ENCODE results near the gene CDADC1.

CDADC1 gene

DNA sequence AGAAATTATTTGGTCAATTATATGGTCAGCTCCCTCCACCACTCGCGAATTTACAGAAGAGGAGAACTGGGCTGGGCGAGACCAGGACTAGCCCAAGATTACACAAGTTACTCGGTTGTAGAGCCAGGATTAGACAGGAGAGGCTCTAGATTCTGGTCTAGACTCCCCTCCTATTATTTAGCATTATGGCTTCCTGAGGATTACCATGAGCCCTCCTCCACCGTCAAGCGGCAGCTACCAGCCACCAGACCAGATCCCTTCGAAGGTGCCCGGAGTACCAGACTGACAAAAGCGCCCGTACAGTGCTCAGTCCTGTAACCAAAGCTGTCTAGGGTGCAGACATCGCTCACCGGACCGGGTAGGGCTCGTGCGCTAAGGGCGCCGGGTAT, 28.1 kb upstream of the CDADC1 start:
- Histone ChIP-seq H3K27me3 (ENCODE audit: control insufficient read depth, insufficient read depth, low read length) (peaks cover 76% of the 10 kb centered on the region), H3K9me3 (replicated peaks; ENCODE audit: low read length) (no peaks in the 10 kb centered on the region), H3K4me3 (ENCODE audit: low read length) (peak overlapping the region; percentile 62), H3K4me1 (ENCODE audit: control insufficient read depth, insufficient read depth, low read length) (peaks cover 10% of the 10 kb centered on the region), H3K36me3 (ENCODE audit: insufficient read depth, low read length) (no peaks in the 10 kb centered on the region), H3K4me2 (ENCODE audit: low read length) (peak overlapping the region; percentile 72), H3K9ac (ENCODE audit: low read depth, low read length) (no peak overlapping the region)

DNA sequence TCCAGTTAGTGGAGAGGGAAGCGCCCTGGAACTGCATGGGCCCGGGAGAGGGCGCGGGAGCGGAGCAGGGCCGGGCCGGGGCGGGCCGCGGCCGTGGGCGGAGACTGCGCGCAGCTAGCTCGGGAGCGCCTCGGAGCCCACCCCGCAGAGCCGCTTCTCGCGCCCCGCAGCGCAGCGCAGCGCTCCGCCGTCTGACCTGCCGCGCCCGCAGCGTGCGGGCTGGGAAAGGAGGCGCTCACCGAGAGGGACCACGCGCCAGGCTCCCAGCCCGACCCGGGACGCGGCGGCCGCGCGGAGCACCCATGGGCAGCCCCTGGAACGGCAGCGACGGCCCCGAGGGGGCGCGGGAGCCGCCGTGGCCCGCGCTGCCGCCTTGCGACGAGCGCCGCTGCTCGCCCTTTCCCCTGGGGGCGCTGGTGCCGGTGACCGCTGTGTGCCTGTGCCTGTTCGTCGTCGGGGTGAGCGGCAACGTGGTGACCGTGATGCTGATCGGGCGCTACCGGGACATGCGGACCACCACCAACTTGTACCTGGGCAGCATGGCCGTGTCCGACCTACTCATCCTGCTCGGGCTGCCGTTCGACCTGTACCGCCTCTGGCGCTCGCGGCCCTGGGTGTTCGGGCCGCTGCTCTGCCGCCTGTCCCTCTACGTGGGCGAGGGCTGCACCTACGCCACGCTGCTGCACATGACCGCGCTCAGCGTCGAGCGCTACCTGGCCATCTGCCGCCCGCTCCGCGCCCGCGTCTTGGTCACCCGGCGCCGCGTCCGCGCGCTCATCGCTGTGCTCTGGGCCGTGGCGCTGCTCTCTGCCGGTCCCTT, 27.5 kb upstream of the CDADC1 start, which contains the start of gene MLNR:
Gene MLNR, plus strand, starts transcription at position 303 of the 820 bp plus-strand sequence. Its CDS starts 0 bp downstream, at position 303.
- Histone ChIP-seq H3K36me3 (ENCODE audit: insufficient read depth, low read length) (no peaks in the 10 kb centered on the region), H3K27me3 (ENCODE audit: control insufficient read depth, insufficient read depth, low read length) (peaks cover 80% of the 10 kb centered on the region), H3K4me2 (ENCODE audit: low read length) (peak within 1 kb of the TSS; percentile 72), H3K4me1 (ENCODE audit: control insufficient read depth, insufficient read depth, low read length) (peaks cover 10% of the 10 kb centered on the region), H3K9me3 (replicated peaks; ENCODE audit: low read length) (no peaks in the 10 kb centered on the region), H3K4me3 (ENCODE audit: low read length) (peak within 1 kb of the TSS; percentile 62), H3K9ac (ENCODE audit: low read depth, low read length) (no peak within 1 kb of the TSS)

DNA sequence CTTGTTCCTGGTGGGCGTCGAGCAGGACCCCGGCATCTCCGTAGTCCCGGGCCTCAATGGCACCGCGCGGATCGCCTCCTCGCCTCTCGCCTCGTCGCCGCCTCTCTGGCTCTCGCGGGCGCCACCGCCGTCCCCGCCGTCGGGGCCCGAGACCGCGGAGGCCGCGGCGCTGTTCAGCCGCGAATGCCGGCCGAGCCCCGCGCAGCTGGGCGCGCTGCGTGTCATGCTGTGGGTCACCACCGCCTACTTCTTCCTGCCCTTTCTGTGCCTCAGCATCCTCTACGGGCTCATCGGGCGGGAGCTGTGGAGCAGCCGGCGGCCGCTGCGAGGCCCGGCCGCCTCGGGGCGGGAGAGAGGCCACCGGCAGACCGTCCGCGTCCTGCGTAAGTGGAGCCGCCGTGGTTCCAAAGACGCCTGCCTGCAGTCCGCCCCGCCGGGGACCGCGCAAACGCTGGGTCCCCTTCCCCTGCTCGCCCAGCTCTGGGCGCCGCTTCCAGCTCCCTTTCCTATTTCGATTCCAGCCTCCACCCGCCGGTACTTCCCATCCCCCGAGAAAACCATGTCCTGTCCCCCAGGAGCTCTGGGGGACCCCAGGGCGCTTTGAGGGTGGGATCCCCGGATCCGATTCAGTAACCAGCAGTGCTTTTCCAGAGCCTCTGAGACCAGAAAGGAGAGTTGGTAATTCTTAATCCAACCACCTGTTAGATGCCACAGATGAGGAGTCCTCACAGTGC, 26.7 kb upstream of the CDADC1 start:
- Histone ChIP-seq H3K4me1 (ENCODE audit: control insufficient read depth, insufficient read depth, low read length) (peaks cover 10% of the 10 kb centered on the region), H3K36me3 (ENCODE audit: insufficient read depth, low read length) (no peaks in the 10 kb centered on the region), H3K4me3 (ENCODE audit: low read length) (peak overlapping the region; percentile 62), H3K4me2 (ENCODE audit: low read length) (peak overlapping the region; percentile 72), H3K27me3 (ENCODE audit: control insufficient read depth, insufficient read depth, low read length) (peaks cover 87% of the 10 kb centered on the region), H3K9ac (ENCODE audit: low read depth, low read length) (no peak overlapping the region), H3K9me3 (replicated peaks; ENCODE audit: low read length) (no peaks in the 10 kb centered on the region)

DNA sequence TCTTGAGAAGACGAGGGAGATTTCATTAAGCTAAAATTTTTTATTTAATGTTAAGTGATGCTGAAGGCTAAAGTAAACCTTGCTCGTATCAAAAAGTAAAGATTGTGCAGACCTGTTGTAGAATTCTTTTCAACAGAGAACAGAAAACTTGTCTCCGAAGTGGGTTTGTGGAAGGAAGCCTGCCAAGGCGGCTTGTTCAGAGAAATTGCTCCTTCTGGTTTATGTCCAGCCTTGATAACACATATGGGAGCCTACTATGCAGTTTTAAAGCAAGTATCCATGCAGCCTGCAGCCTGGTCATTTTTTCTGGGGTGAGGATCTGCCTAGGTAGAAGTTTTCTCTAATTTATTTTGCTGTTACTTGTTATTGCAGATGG, 26.1 kb upstream of the CDADC1 start:
- peaks cover 87% of the 10 kb centered on the region for H3K27me3 ChIP-seq (ENCODE audit: control insufficient read depth, insufficient read depth, low read length)
- H3K4me2 ChIP-seq (ENCODE audit: low read length) = no peak overlapping the region
- no peaks in the 10 kb centered on the region for H3K36me3 ChIP-seq (ENCODE audit: insufficient read depth, low read length)
- peaks cover 10% of the 10 kb centered on the region for H3K4me1 ChIP-seq (ENCODE audit: control insufficient read depth, insufficient read depth, low read length)
- H3K9me3 ChIP-seq (replicated peaks; ENCODE audit: low read length) = no peaks in the 10 kb centered on the region
- H3K9ac ChIP-seq (ENCODE audit: low read depth, low read length) = no peak overlapping the region
- H3K4me3 ChIP-seq (ENCODE audit: low read length) = no peak overlapping the region

GRCh38 chr13:49225223-49226042, 22.3 kb upstream of the CDADC1 start:
- Histone ChIP-seq H3K4me3 (ENCODE audit: low read length) (no peak overlapping the region), H3K27me3 (ENCODE audit: control insufficient read depth, insufficient read depth, low read length) (peaks cover 51% of the 10 kb centered on the region), H3K9me3 (replicated peaks; ENCODE audit: low read length) (no peaks in the 10 kb centered on the region)

GRCh38 chr13:49226613-49227012, 21.1 kb upstream of the CDADC1 start:
- Histone ChIP-seq H3K4me2 (ENCODE audit: low read length) (no peak overlapping the region), H3K4me3 (ENCODE audit: low read length) (no peak overlapping the region), H3K9ac (ENCODE audit: low read depth, low read length) (no peak overlapping the region), H3K27me3 (ENCODE audit: control insufficient read depth, insufficient read depth, low read length) (peaks cover 39% of the 10 kb centered on the region), H3K9me3 (replicated peaks; ENCODE audit: low read length) (no peaks in the 10 kb centered on the region), H3K4me1 (ENCODE audit: control insufficient read depth, insufficient read depth, low read length) (no peaks in the 10 kb centered on the region), H3K36me3 (ENCODE audit: insufficient read depth, low read length) (no peaks in the 10 kb centered on the region)

More at GRCh38 chr13:49225223-49226042, 22.3 kb upstream of the CDADC1 start:
- Histone ChIP-seq H3K36me3 (ENCODE audit: insufficient read depth, low read length) (no peaks in the 10 kb centered on the region), H3K4me1 (ENCODE audit: control insufficient read depth, insufficient read depth, low read length) (peaks cover 2% of the 10 kb centered on the region), H3K9ac (ENCODE audit: low read depth, low read length) (no peak overlapping the region), H3K4me2 (ENCODE audit: low read length) (no peak overlapping the region)

- Histone ChIP-seq H3K4me1 (ENCODE audit: control insufficient read depth, insufficient read depth, low read length) (no peaks in the 10 kb centered on the region), H3K27me3 (ENCODE audit: control insufficient read depth, insufficient read depth, low read length) (no peaks in the 10 kb centered on the region), H3K4me2 (ENCODE audit: low read length) (no peak overlapping the region), H3K36me3 (ENCODE audit: insufficient read depth, low read length) (no peaks in the 10 kb centered on the region), H3K4me3 (ENCODE audit: low read length) (no peak overlapping the region), H3K9ac (ENCODE audit: low read depth, low read length) (no peak overlapping the region), H3K9me3 (replicated peaks; ENCODE audit: low read length) (no peaks in the 10 kb centered on the region)
Observed at GRCh38 chr13:49234741-49235140, 13.0 kb upstream of the CDADC1 start.

DNA sequence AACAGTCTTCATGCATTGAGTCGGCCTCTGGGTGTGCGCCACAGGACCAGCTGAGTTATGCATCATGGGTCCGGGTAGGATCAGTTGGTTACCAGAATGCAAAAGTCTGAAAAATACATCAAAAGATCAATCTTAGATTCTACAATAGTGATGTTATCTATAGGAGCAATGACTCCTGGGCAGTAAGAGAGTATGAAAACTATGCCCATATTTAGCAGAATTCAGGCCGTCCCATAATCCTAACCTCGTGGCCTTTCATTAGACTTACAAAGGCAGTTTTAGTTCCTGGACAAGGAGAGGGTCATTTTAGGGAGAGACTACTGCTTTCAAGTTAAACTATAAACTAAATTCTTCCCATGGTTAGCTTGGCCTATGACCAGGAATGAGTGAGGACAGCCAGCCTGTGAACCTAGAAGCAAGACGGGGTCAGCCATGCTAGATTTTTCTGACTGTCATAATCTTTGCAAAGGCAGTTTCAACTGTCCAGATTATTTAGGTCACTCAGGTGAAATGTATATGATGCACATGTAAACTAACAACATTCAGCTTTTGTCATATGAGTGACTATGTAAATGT, 11.8 kb upstream of the CDADC1 start:
- Histone ChIP-seq H3K4me1 (ENCODE audit: control insufficient read depth, insufficient read depth, low read length) (no peaks in the 10 kb centered on the region), H3K4me3 (ENCODE audit: low read length) (no peak overlapping the region), H3K4me2 (ENCODE audit: low read length) (no peak overlapping the region), H3K27me3 (ENCODE audit: control insufficient read depth, insufficient read depth, low read length) (no peaks in the 10 kb centered on the region), H3K9ac (ENCODE audit: low read depth, low read length) (no peak overlapping the region), H3K9me3 (replicated peaks; ENCODE audit: low read length) (no peaks in the 10 kb centered on the region), H3K36me3 (ENCODE audit: insufficient read depth, low read length) (no peaks in the 10 kb centered on the region)

- no peak overlapping the region for H3K9ac ChIP-seq (ENCODE audit: low read depth, low read length)
Observed at GRCh38 chr13:49238621-49239020, 9.1 kb upstream of the CDADC1 start.

DNA sequence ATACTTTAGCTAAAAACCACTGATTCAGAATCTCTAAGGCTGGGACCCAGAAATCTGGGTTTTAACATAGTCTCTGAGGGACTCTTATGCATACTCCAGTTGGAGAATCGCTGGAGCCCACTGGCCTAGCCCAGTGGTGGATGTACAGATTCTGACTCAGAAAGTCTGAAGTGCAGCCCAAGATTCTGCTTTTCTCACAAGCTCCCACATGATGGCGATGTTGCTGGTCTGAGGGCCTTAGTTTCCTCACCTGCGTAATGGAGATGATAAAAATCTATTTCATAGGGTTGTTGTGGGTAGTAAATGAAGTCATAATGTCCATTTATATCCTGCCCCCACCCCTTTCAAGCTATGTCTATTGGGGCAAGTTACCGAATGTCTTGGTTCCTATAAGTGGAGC, 7.7 kb upstream of the CDADC1 start:
- no peaks in the 10 kb centered on the region for H3K4me1 ChIP-seq (ENCODE audit: control insufficient read depth, insufficient read depth, low read length)
- H3K27me3 ChIP-seq (ENCODE audit: control insufficient read depth, insufficient read depth, low read length) = peaks cover 6% of the 10 kb centered on the region
- H3K36me3 ChIP-seq (ENCODE audit: insufficient read depth, low read length) = no peaks in the 10 kb centered on the region
- H3K9me3 ChIP-seq (replicated peaks; ENCODE audit: low read length) = no peaks in the 10 kb centered on the region
- no peak overlapping the region for H3K9ac ChIP-seq (ENCODE audit: low read depth, low read length)
- H3K4me2 ChIP-seq (ENCODE audit: low read length) = no peak overlapping the region
- H3K4me3 ChIP-seq (ENCODE audit: low read length) = no peak overlapping the region

More at GRCh38 chr13:49238621-49239020, 9.1 kb upstream of the CDADC1 start:
- Histone ChIP-seq H3K9me3 (replicated peaks; ENCODE audit: low read length) (no peaks in the 10 kb centered on the region), H3K36me3 (ENCODE audit: insufficient read depth, low read length) (no peaks in the 10 kb centered on the region), H3K27me3 (ENCODE audit: control insufficient read depth, insufficient read depth, low read length) (no peaks in the 10 kb centered on the region), H3K4me1 (ENCODE audit: control insufficient read depth, insufficient read depth, low read length) (no peaks in the 10 kb centered on the region), H3K4me2 (ENCODE audit: low read length) (no peak overlapping the region), H3K4me3 (ENCODE audit: low read length) (no peak overlapping the region)

DNA sequence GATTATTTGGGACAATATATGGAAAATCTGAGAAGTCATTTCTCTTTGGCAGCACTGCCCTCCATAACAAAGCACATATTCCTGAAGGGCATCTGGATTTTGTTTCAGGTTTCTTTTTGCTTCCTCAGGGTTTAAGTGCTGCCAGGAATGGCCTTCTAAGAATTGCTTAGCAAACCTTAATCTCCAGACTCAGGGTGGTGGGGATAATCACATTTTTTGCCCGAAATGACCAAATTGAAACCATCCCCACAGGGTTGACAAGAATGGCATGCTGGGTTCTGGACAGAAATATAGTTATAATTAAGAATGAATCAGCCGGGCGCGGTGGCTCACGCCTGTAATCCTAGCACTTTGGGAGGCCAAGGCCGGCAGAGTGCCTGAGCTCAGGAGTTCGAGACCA, 6.4 kb upstream of the CDADC1 start:
- H3K36me3 ChIP-seq (ENCODE audit: insufficient read depth, low read length) = no peaks in the 10 kb centered on the region
- H3K4me2 ChIP-seq (ENCODE audit: low read length) = no peak overlapping the region
- no peak overlapping the region for H3K9ac ChIP-seq (ENCODE audit: low read depth, low read length)
- H3K4me1 ChIP-seq (ENCODE audit: control insufficient read depth, insufficient read depth, low read length) = no peaks in the 10 kb centered on the region
- no peaks in the 10 kb centered on the region for H3K9me3 ChIP-seq (replicated peaks; ENCODE audit: low read length)
- peaks cover 6% of the 10 kb centered on the region for H3K27me3 ChIP-seq (ENCODE audit: control insufficient read depth, insufficient read depth, low read length)
- H3K4me3 ChIP-seq (ENCODE audit: low read length) = no peak overlapping the region
